A673 (cell line): ENCODE measurements around the gene BLOC1S4.

ENCODE experiments used
- EZH2 ChIP-seq: fragments of 200-600 bp; sonication (generic); IDR thresholded peaks from 2 replicates; pipeline ENCODE4 v1.6.1; 2017; ENCODE audit warnings: borderline replicate concordance, low read depth, mild to moderate bottlenecking, mixed read lengths, antibody characterized with exemption, low read length; ENCODE audit not compliant: poor library complexity, severe bottlenecking
- TF ChIP-seq, protein P1 (sequence below): fragments of 300-800, 200-600 bp; sonication (generic); conservative IDR thresholded peaks from 2 replicates; pipeline ENCODE4 v1.5.1; 2017; ENCODE audit warnings: low read depth, mild to moderate bottlenecking, antibody characterized with exemption, low read length, moderate library complexity, mixed read lengths

DNA sequence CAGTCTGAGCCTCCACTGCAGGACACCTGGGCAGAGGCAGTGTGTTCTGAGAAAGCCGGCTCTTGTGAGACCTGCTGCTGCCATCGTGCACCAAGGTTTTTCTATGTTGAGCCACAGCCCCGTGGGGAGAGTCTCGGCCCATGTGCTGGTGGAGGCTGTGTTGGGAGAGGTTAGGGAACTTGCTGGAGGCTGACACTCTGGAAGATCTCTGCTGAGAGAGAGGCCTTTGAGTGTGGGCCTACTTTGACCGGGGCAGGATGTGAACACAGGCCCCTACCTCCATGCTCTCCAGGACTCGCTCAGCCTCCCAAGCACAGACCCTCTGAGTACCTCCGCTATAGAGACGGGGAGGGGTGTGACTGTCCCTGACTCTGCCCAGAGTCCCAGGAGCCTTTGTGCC lies 23.6 kb upstream of the BLOC1S4 start:
- TF ChIP-seq, protein P1, sequence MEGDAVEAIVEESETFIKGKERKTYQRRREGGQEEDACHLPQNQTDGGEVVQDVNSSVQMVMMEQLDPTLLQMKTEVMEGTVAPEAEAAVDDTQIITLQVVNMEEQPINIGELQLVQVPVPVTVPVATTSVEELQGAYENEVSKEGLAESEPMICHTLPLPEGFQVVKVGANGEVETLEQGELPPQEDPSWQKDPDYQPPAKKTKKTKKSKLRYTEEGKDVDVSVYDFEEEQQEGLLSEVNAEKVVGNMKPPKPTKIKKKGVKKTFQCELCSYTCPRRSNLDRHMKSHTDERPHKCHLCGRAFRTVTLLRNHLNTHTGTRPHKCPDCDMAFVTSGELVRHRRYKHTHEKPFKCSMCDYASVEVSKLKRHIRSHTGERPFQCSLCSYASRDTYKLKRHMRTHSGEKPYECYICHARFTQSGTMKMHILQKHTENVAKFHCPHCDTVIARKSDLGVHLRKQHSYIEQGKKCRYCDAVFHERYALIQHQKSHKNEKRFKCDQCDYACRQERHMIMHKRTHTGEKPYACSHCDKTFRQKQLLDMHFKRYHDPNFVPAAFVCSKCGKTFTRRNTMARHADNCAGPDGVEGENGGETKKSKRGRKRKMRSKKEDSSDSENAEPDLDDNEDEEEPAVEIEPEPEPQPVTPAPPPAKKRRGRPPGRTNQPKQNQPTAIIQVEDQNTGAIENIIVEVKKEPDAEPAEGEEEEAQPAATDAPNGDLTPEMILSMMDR, result no peak
- no peak for TF ChIP-seq EZH2
